Measurements from ENCODE around the gene FBXL16. TPM values are rescaled to one million over a fixed set of nuclear protein-coding genes. Genes with fewer than 3 reads are reported as not detected.
A peak's percentile ranks its signal among the peaks of the same experiment; 100 is the strongest.
"Not testable (repeated sequence)": the region's sequence is repeated elsewhere in the genome, so short reads cannot be mapped to it uniquely, and the experiment has no call there.

FBXL16 gene
- total RNA-seq (ENCODE audit: low replicate concordance), result under 0.01 TPM in 1 of 2 replicates, not detected in the other

GRCh38 chr16:705431-706188, at the start of gene FBXL16:
FBXL16 (minus strand) TSS chr16:705801; CDS start chr16:697405, 8,396 bp downstream.
- no peak for DNase-seq (ENCODE audit: low read depth)
- TF ChIP-seq CTCF (IDR thresholded peaks at IDR 0.05; ENCODE audit: insufficient read depth, low read length), result no peak
- peak within 1 kb of the TSS; percentile 28 for H3K4me3 ChIP-seq (ENCODE audit: low read depth, low read length)

GRCh38 chr16:754656-755055, 49.1 kb upstream of the FBXL16 start:
- DNase-seq (ENCODE audit: low read depth), result no peak
- TF ChIP-seq CTCF (IDR thresholded peaks at IDR 0.05; ENCODE audit: insufficient read depth, low read length), result no peak
- no peak overlapping the region for H3K4me3 ChIP-seq (ENCODE audit: low read depth, low read length)

- H3K4me3 ChIP-seq (ENCODE audit: low read depth, low read length), result not testable (repeated sequence)
Observed at GRCh38 chr16:754121-754607, 48.6 kb upstream of the FBXL16 start.

GRCh38 chr16:752007-752312, 46.4 kb upstream of the FBXL16 start:
- no peak overlapping the region for H3K4me3 ChIP-seq (ENCODE audit: low read depth, low read length)
- no peak for TF ChIP-seq CTCF (IDR thresholded peaks at IDR 0.05; ENCODE audit: insufficient read depth, low read length)
- no peak for DNase-seq (ENCODE audit: low read depth)

More at GRCh38 chr16:754121-754607, 48.6 kb upstream of the FBXL16 start:
- DNase-seq (ENCODE audit: low read depth), result not testable (repeated sequence)

GRCh38 chr16:751152-752006, 45.8 kb upstream of the FBXL16 start:
- no peak for TF ChIP-seq CTCF (IDR thresholded peaks at IDR 0.05; ENCODE audit: insufficient read depth, low read length)
- no peak for DNase-seq (ENCODE audit: low read depth)

GRCh38 chr16:750485-750884, 44.9 kb upstream of the FBXL16 start:
- no peak for DNase-seq (ENCODE audit: low read depth)
- no peak overlapping the region for H3K4me3 ChIP-seq (ENCODE audit: low read depth, low read length)
- no peak for TF ChIP-seq CTCF (IDR thresholded peaks at IDR 0.05; ENCODE audit: insufficient read depth, low read length)

More at GRCh38 chr16:751152-752006, 45.8 kb upstream of the FBXL16 start:
- no peak overlapping the region for H3K4me3 ChIP-seq (ENCODE audit: low read depth, low read length)

GRCh38 chr16:749010-749409, 43.4 kb upstream of the FBXL16 start:
- TF ChIP-seq CTCF (IDR thresholded peaks at IDR 0.05; ENCODE audit: insufficient read depth, low read length), result no peak
- H3K4me3 ChIP-seq (ENCODE audit: low read depth, low read length), result no peak overlapping the region
- peak; percentile 89 for DNase-seq (ENCODE audit: low read depth)

Measured in fibroblast of the aortic adventitia (primary cell).